Measurements from ENCODE around the gene MAPK4.

The MAPK4 gene

DNA sequence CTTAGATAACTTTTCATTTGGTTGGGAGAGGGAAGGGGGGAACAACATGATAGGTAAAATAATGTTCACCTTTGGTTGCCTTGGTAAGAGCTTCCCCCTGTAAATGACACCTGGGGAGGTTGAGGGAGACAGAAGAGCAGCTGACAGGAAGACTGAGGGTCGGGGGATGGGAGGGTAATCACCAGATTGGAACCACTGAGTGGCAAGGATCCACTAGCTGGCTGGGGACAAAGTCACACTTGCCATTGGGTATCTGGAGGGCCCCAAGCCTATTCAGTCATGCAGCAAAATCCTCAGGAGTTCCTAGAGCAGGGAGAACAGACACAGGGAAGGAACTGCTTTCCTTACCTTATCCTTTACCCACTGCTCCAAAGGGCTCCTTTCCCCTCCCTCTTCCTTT lies 84.3 kb downstream of the MAPK4 start:
- H3K9me3 Mint-ChIP-seq = no peaks in the 10 kb centered on the region
- H3K36me3 Mint-ChIP-seq (ENCODE audit: low read depth) = no peaks in the 10 kb centered on the region
- H3K27ac Mint-ChIP-seq = no peak overlapping the region
- H3K4me1 Mint-ChIP-seq (ENCODE audit: low read depth) = no peaks in the 10 kb centered on the region
- H3K4me3 Mint-ChIP-seq = no peak overlapping the region
- no peaks in the 10 kb centered on the region for H3K27me3 Mint-ChIP-seq

GRCh38 chr18:50644807-50645206 lies 84.9 kb downstream of the MAPK4 start:
- Mint-ChIP-seq H3K27ac (no peak overlapping the region), H3K4me1 (ENCODE audit: low read depth) (no peaks in the 10 kb centered on the region), H3K9me3 (no peaks in the 10 kb centered on the region), H3K4me3 (no peak overlapping the region), H3K36me3 (ENCODE audit: low read depth) (no peaks in the 10 kb centered on the region), H3K27me3 (no peaks in the 10 kb centered on the region)

DNA sequence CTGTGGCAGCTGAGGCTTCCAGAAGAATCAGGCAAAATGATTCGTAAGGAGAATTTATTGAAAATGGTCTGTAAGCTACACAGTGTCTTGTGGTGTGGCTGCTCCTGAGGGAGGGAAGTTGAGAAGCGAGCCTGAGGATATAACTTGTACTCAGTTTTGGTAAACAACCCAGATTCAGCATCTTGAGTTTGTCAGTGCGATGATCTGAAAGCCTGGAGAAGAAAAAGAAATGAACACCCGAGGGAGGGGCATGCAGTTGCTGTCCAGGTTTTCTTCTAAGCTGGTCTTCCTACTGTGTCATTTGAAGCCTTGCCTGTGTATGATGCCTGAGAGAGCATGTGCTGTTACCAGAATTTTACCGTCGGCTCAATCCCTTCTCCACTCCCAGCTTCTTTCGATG lies 87.3 kb downstream of the MAPK4 start:
- H3K9me3 Mint-ChIP-seq = no peaks in the 10 kb centered on the region
- H3K4me3 Mint-ChIP-seq = no peak overlapping the region
- no peak overlapping the region for H3K27ac Mint-ChIP-seq
- H3K27me3 Mint-ChIP-seq = no peaks in the 10 kb centered on the region
- no peaks in the 10 kb centered on the region for H3K36me3 Mint-ChIP-seq (ENCODE audit: low read depth)
- H3K4me1 Mint-ChIP-seq (ENCODE audit: low read depth) = no peaks in the 10 kb centered on the region

DNA sequence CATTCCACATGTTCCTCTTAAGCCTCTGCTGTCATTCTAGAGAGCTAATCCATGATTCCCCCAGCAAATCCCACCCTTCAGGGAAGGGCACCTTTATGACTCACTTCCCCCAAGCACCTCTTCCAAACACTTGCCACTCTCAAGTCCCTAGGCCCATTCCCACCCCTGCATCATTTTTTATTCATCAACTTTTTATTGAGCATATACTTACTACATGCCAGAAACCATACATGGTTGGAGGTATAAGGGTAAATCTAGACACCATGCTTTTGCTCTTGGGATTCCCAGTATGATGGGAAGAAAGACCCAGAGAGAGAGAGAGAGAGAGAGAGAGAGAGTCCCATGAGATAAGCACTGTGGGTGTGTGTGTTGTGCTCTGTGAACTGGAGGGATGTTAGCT lies 87.9 kb downstream of the MAPK4 start:
- H3K36me3 Mint-ChIP-seq (ENCODE audit: low read depth) = no peaks in the 10 kb centered on the region
- H3K4me1 Mint-ChIP-seq (ENCODE audit: low read depth) = no peaks in the 10 kb centered on the region
- H3K27ac Mint-ChIP-seq = no peak overlapping the region
- no peak overlapping the region for H3K4me3 Mint-ChIP-seq
- H3K27me3 Mint-ChIP-seq = no peaks in the 10 kb centered on the region
- no peaks in the 10 kb centered on the region for H3K9me3 Mint-ChIP-seq

DNA sequence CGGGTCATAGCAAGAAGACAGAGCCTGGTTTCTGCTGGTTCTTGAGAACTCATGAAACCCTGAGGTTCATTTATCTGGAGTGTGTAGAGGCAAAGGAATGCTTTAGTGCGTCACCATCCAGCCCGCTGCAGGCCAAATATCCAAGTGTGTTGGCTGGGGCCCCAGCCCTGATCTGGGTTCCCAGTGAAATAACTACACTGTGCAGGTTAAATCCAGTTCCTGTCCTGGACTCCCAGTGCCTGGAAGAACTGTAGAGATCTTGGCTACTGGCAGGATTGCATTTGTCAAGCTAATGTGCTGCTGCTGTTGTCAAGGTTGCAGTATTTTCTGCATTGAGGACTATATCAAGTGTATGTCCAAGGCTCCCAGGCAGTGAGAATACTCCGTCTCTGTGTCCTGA lies 89.9 kb downstream of the MAPK4 start:
- Mint-ChIP-seq H3K9me3 (no peaks in the 10 kb centered on the region), H3K27me3 (no peaks in the 10 kb centered on the region), H3K36me3 (ENCODE audit: low read depth) (no peaks in the 10 kb centered on the region), H3K4me1 (ENCODE audit: low read depth) (no peaks in the 10 kb centered on the region), H3K27ac (no peak overlapping the region), H3K4me3 (no peak overlapping the region)

DNA sequence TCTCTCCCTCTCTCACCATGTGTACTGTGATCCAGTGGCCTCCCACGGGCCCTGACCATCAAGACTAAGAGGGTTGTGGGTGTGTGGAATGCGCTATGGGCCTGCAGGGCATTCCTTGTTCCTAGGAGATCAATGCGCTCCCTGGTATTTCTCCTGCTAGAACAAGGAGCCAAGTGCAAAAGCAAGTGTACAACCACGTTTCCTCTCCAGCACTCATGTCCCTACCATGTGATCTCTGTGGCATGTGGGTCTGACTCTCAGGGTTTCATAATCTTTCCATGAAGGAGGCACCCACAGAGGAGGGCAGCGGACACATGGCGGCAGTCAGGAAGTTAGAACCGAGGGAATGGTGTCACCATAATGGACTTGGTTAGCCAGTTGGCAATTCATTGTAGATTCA lies 91.4 kb downstream of the MAPK4 start:
- H3K4me3 Mint-ChIP-seq = no peak overlapping the region
- H3K27ac Mint-ChIP-seq = no peak overlapping the region
- H3K9me3 Mint-ChIP-seq = no peaks in the 10 kb centered on the region
- no peaks in the 10 kb centered on the region for H3K36me3 Mint-ChIP-seq (ENCODE audit: low read depth)
- H3K4me1 Mint-ChIP-seq (ENCODE audit: low read depth) = no peaks in the 10 kb centered on the region
- no peaks in the 10 kb centered on the region for H3K27me3 Mint-ChIP-seq

DNA sequence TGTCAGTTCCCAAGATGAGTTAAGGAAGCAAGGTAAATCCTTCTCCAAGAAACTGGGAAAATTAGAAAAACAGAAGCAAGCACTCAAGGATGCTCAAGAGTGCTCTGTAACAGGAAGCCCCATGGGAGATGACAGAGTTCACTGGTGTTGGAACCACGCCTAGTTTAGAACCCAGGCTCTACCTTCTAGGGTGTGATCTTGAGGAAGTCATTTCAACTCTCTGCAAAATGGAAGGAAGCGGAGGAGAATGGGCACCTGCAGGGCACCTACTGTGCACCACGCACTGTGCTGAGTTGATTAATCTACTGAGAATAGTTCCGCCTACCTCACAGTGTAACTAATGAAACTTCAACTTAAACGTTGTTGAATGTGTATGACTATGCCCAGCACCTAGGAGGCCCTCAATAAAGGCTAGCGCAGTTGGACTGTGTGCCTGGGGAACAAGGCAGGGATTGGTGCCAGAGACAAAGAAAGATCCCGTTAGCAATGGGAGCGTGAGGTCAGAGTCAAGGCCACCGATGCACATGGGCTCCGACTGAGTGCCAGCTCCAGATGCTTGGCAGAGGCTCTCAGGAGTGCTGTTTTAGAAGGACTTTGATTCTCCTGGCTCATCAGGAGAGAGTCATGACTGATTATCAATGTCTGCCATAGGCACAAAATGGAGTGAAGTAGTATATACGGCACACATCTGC lies 93.7 kb downstream of the MAPK4 start:
- Mint-ChIP-seq H3K9me3 (no peaks in the 10 kb centered on the region), H3K27ac (no peak overlapping the region), H3K4me3 (no peak overlapping the region), H3K36me3 (ENCODE audit: low read depth) (no peaks in the 10 kb centered on the region), H3K4me1 (ENCODE audit: low read depth) (no peaks in the 10 kb centered on the region), H3K27me3 (no peaks in the 10 kb centered on the region)

DNA sequence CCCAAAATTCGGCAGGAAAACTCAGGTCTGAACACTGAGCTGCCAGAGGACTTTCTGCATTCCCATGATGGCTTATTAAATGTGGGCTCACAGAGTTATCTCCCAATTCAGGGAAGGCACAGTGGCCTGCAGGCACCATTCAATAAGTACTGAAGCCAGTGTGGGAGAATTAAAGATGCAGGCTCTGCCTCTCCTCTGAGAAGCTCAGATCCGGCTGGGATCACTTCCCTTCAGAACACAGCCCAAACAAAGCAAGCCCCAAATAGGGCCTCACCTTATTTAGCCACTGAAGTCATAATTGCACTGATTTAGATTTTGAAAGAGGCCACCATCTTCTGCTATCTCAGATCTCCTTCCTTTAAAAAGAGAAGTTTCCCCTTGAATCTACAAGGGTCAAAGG lies 94.3 kb downstream of the MAPK4 start:
- H3K4me3 Mint-ChIP-seq = no peak overlapping the region
- H3K4me1 Mint-ChIP-seq (ENCODE audit: low read depth) = no peaks in the 10 kb centered on the region
- H3K36me3 Mint-ChIP-seq (ENCODE audit: low read depth) = no peaks in the 10 kb centered on the region
- H3K27ac Mint-ChIP-seq = no peak overlapping the region
- H3K27me3 Mint-ChIP-seq = no peaks in the 10 kb centered on the region
- H3K9me3 Mint-ChIP-seq = no peaks in the 10 kb centered on the region

- Mint-ChIP-seq H3K9me3 (no peaks in the 10 kb centered on the region), H3K27me3 (no peaks in the 10 kb centered on the region), H3K4me3 (no peak overlapping the region), H3K27ac (no peak overlapping the region), H3K36me3 (ENCODE audit: low read depth) (no peaks in the 10 kb centered on the region), H3K4me1 (ENCODE audit: low read depth) (no peaks in the 10 kb centered on the region)
Observed at GRCh38 chr18:50654658-50655550, 95.0 kb downstream of the MAPK4 start.

DNA sequence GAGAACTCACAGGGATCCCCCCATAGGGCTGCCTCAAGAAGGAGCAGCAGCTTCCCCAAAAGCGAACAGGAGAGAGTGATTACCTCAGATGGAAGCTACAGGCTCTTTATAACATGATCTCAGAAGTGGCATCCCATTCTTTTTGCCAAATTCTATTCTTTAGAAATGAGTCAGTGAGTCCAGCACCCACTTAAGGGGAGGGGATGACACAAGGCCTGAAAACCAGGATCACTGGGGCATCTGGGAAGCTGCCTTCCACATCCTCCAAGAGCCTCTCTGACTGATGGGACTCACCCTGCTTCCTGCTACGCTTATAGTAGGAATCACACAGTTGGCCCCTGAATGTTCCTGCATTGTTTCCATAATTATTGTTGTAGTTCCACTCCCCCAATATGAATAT lies 96.5 kb downstream of the MAPK4 start:
- no peak overlapping the region for H3K4me3 Mint-ChIP-seq
- no peaks in the 10 kb centered on the region for H3K36me3 Mint-ChIP-seq (ENCODE audit: low read depth)
- no peaks in the 10 kb centered on the region for H3K27me3 Mint-ChIP-seq
- H3K4me1 Mint-ChIP-seq (ENCODE audit: low read depth) = no peaks in the 10 kb centered on the region
- no peak overlapping the region for H3K27ac Mint-ChIP-seq
- no peaks in the 10 kb centered on the region for H3K9me3 Mint-ChIP-seq

GRCh38 chr18:50656841-50657470 lies 97.1 kb downstream of the MAPK4 start:
- H3K36me3 Mint-ChIP-seq (ENCODE audit: low read depth) = no peaks in the 10 kb centered on the region
- no peaks in the 10 kb centered on the region for H3K4me1 Mint-ChIP-seq (ENCODE audit: low read depth)
- H3K27me3 Mint-ChIP-seq = no peaks in the 10 kb centered on the region
- no peak overlapping the region for H3K27ac Mint-ChIP-seq
- H3K4me3 Mint-ChIP-seq = no peak overlapping the region
- H3K9me3 Mint-ChIP-seq = peaks cover 1% of the 10 kb centered on the region

DNA sequence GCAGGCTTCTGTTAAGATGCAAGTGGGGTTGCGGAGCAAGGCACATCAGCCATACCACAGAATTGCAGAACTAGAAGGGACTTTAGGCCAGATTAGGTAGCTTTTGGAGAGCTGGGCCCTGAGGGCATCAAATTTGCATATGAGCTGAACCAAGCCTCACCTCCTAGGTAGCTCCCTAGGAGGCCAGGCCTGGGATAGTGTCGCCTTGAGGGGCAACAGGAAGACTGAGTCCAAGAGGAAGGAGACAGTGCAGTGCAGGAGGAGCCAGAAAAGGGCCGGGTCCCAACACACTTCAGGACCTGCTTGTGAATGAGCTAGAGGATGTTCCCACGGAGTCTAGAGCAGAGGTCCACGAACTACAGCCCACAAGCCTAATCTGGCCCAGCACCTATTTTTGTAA lies 98.7 kb downstream of the MAPK4 start:
- Mint-ChIP-seq H3K27me3 (no peaks in the 10 kb centered on the region), H3K36me3 (ENCODE audit: low read depth) (no peaks in the 10 kb centered on the region), H3K4me3 (no peak overlapping the region), H3K27ac (no peak overlapping the region), H3K4me1 (ENCODE audit: low read depth) (no peaks in the 10 kb centered on the region), H3K9me3 (peaks cover 4% of the 10 kb centered on the region)

- peaks cover 4% of the 10 kb centered on the region for H3K9me3 Mint-ChIP-seq
Observed at GRCh38 chr18:50659091-50660003, 99.5 kb downstream of the MAPK4 start.

DNA sequence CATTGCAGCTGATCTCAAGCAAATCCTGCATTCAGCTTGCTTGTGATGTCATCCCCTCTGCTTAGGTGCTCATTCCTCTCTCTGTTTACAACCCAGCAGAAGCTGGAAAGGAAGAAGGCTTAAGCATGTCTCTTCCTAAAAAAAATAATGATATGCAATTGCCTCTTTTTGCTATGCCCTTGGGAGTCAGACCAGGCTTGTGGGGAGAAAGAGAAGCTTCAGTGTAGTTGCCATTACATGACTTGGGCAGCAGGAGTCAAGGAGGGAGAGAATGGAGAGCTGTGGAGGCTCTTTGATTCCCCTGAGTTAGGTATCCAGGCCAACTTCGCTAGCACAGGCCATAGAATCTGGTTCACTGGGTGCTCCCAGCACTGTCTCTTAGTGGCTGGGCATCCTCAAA lies 101.1 kb downstream of the MAPK4 start:
- no peak overlapping the region for H3K4me3 Mint-ChIP-seq
- H3K36me3 Mint-ChIP-seq (ENCODE audit: low read depth) = no peaks in the 10 kb centered on the region
- H3K4me1 Mint-ChIP-seq (ENCODE audit: low read depth) = no peaks in the 10 kb centered on the region
- H3K9me3 Mint-ChIP-seq = peaks cover 4% of the 10 kb centered on the region
- H3K27ac Mint-ChIP-seq = no peak overlapping the region
- H3K27me3 Mint-ChIP-seq = no peaks in the 10 kb centered on the region

More at GRCh38 chr18:50659091-50660003, 99.5 kb downstream of the MAPK4 start:
- Mint-ChIP-seq H3K27me3 (no peaks in the 10 kb centered on the region), H3K4me1 (ENCODE audit: low read depth) (no peaks in the 10 kb centered on the region), H3K36me3 (ENCODE audit: low read depth) (no peaks in the 10 kb centered on the region), H3K27ac (no peak overlapping the region), H3K4me3 (no peak overlapping the region)

Data from stimulated activated naive CD8-positive, alpha-beta T cell treated with anti-CD3 and anti-CD28 coated beads, Interleukin-15, Interleukin-2, amounts not matched to agents 100 ng/mL and 50 ng/mL, for 24 hours (primary cell).